CD1c-positive myeloid dendritic cell (primary cell): ENCODE data around the gene MTCH1.
"Not testable (repeated sequence)": the region's sequence is repeated elsewhere in the genome, so short reads cannot be mapped to it uniquely, and the experiment has no call there.

ENCODE experiments used
- DNase-seq: peaks from one replicate; pipeline ENCODE4 v3.0.0-alpha.2; 2016; ENCODE audit errors: extremely low spot score

Gene MTCH1

GRCh38 chr6:36954262-36954931, 31.6 kb downstream of the MTCH1 start, which contains the start of gene PI16:
PI16 (plus strand) TSS chr6:36954738; CDS start chr6:36954761, 23 bp downstream.
- DNase-seq = peak; percentile 8

- DNase-seq = no peak
Observed at GRCh38 chr6:36953931-36954261, 32.1 kb downstream of the MTCH1 start.

- no peak for DNase-seq
Observed at GRCh38 chr6:36949636-36950035, 36.4 kb downstream of the MTCH1 start.

GRCh38 chr6:36949076-36949475, 36.9 kb downstream of the MTCH1 start:
- not testable (repeated sequence) for DNase-seq

GRCh38 chr6:36947570-36948351, 38.2 kb downstream of the MTCH1 start:
- no peak for DNase-seq

GRCh38 chr6:36946526-36946925, 39.5 kb downstream of the MTCH1 start:
- no peak for DNase-seq

DNA sequence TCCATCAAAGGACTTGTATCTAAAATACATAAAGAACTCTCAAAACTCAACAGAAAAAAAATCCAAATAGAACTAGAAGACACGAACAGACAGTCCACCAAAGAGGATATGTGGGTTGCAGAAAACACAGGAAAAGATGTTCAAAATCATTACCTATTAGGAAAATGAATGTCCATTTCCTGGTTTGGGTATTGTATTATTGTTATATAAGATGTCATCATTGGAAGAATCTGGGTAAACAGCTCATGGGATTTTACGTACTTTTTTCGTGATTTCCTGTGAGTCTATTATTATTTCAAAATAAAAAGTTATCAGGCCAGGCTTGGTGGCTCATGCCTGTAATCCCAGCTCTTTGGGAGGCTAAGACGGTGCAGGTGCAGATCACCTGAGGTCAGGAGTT, 40.7 kb downstream of the MTCH1 start:
- no peak for DNase-seq

DNA sequence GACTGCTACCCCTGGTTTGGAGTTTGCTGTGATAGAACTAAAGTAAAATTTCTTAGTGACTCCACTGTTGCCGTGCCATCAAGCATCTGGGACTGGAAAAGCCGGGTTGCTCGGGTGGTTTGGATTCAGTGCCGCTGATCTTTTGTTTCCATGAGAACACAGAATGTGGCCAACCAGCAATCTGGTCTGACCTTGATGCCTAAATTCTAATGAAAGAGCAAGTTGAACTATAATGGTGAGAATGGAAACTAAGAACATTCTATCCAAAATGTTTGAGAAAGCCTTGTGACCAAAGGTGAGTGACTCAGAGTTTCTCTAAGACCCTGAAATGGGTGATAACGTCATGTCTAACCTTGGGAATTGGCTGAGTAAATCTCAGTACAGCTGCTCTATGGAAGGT, 41.3 kb downstream of the MTCH1 start:
- no peak for DNase-seq

DNA sequence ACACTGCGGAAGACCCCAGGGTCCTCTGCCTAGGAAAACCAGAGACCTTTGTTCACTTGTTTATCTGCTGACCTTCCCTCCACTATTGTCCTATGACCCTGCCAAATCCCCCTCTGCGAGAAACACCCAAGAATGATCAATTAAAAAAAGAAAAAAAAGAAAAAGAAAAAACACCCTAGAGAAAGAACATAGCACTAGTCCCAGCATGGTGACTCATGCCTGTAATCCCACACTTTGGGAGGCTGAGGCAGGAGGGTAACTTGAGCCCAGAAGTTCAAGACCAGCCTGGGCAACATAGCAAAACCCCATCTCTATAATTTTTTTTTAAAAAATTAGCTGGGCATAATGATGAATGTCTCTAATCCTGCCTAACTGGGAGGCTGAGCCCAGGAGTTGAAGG, 43.7 kb downstream of the MTCH1 start:
- DNase-seq = not testable (repeated sequence)

GRCh38 chr6:36941561-36941960, 44.4 kb downstream of the MTCH1 start:
- DNase-seq = not testable (repeated sequence)

DNA sequence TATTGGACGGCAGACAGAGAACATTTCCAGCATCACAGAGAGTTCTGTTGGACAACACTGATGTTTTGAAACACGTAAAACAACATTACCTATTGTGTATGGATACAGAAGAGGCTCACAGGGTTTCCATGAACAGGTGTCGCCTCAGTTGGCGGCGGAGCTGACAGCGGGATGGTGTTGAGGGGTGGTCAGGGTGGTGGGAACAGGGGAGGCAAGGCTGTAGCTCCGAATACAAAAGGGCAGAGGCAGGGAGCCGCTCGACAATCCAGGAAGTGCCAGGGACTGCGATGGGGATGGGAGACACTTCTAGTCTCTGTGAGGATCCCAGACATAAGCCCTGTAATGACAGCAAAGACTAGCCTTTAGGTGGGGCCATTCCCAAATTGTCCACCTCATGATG, 46.0 kb downstream of the MTCH1 start:
- DNase-seq = no peak

DNA sequence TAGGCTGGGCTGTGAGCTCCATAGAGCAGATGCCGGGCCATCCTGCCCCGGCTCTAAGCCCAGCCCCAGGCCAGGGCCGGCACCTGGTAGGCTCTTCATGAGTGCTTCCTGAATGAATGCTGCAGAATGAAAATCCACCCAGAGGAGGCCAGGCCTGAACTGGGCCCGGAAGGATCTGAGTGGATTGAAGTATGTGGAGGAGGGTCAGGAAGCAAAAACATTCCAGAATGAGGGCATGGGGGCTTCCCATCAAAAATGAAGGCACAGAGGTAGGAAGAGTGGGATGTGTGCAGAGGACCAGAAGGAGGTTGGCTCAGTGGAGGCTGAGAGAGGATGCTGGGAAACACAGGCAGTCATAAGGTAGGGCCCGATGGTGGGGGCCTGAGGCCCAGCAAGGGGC, 47.0 kb downstream of the MTCH1 start:
- not testable (repeated sequence) for DNase-seq

- no peak for DNase-seq
Observed at GRCh38 chr6:36938536-36938935, 47.5 kb downstream of the MTCH1 start.

DNA sequence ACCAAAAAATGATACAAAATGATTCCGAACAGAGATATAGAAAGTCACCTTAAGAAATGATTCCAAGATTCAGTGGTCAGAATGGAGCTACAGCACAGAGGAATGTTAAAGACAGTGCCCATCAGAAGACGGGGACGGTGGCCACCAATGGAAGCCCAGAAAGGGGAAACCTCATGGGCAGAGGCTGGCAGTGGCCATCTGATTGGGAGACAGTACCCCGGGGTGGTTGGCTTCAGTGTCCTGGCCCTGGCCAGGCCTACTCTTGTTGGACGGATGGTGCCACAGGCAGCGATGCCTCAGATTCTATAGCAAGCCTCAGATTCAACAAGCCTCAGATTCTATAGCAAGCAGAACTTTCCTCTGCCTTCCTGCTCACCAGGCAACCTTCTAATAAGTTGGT, 48.1 kb downstream of the MTCH1 start:
- DNase-seq = no peak

GRCh38 chr6:36936824-36937223, 49.2 kb downstream of the MTCH1 start:
- DNase-seq = no peak

DNA sequence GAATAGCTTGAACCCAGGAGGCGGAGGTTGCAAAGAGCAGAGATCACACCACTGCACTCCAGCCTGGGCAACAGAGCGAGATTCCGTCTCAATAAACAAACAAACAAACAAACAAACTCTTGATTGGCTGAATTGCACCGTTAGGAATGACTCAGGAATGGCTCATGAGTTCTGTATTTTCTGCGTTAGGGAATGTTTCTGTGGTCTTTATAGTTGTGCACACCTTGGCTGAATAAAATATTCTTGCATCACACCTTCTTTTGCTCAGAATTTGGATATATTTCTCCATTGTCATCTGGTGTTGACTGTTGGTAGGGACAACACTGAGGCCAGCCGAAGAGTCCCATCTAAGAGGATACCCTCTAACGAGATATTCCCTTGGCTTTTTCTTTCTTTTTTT, 51.1 kb downstream of the MTCH1 start:
- DNase-seq = no peak

DNA sequence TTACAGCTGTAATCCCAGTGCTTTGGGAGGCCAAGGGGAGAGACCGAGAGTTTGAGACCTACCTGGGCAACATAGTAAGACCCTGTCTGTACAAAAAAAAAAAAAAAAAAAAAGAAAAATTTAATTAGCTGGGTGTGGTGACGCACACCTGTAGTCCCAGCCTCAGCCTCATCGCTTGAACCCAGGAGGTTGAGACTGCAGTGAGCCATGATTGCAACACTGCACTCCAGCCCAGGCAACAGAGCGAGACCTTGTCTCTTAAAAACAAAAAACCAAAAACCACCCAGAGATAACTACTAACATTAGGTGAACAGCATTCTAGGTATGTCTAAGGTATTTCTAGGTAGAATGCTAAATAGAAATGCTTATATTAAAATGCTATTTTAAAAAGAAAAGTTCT, 52.5 kb downstream of the MTCH1 start:
- no peak for DNase-seq

GRCh38 chr6:36933102-36933501, 52.9 kb downstream of the MTCH1 start:
- DNase-seq = no peak

DNA sequence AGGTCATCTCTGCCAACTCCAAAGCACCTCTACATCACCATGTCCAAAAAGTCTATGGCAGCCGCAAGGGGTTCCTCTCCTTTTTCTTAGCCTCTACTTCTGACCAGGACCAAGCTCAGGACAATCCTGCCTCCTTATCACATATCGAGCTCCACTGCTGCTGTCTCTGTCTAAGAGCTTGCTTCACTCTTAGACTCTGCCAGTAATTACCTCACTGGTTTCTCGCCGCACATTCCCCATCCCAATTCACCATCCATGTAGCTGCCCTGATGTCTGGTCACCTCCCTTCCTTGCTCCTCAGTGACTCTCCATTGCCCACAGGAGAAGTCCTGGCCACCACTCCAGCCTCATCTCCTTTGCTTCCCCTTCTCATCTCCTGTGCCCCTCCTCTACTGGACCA, 55.5 kb downstream of the MTCH1 start:
- no peak for DNase-seq

DNA sequence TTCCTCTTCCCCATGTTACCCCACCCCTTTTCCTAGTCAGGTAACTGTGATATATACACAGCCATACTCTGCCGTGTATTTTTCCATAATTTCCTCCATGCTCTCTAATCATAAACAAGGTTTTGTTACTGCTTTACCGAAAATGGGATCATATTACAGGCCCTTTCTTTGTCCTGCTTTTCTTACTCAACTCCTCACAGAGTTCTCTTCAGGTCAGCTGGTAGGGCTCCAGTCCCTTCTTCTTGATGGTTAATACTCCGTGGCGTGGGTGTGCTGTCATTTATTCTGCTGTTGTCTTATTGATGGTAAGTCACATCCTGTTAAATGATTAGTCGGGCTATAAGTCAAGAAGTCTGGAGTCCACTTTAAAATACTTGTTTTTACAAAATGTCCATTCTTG, 56.4 kb downstream of the MTCH1 start:
- DNase-seq = no peak

- no peak for DNase-seq
Observed at GRCh38 chr6:36929152-36929551, 56.8 kb downstream of the MTCH1 start.

- DNase-seq = no peak
Observed at GRCh38 chr6:36928547-36928918, 57.5 kb downstream of the MTCH1 start.

DNA sequence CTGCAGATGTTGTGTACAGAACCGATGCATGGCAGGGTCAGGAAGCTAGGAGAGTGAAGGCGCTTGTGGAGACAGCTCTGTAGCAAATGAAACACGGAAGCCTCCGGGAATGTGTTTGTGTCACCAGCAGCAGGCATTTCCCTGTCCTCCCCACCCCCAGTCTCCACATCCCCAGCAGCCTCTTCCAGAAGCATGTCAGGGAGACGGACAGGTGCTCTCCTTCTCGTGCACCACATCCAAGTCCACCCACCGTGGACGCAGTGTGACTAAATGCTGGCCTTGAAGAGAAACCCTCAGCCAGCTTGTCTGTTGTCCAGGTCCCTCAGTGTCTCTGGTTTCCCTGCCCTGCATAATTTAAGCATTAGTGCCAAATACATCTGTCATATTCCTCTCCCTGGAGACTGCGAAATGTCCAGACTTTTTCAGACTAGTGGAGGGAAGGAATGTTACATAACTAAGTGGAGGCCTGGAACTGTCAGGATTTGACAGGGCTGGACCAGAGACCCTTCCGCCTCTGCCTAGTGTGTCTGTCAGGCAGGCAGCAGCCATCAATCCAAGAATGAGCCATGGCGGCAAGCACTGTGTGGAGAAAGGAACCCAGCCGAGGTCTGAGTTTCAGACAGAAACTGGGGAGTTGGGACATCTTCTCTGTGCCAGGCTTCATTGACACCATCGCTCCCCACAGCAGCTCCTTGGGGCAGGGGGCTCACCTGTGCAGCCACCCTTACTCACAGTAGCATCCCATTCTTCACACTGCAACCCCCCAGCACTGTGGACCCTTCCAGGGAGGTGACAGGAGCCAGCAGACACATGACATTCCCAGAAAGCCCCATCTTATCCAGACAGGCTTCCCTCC, 58.1 kb downstream of the MTCH1 start:
- DNase-seq = no peak
